MM.1S (cell line): Measurements from ENCODE around the gene DDX24.

Experiments used
- DNase-seq: peaks from one replicate; pipeline ENCODE4 v3.0.0-alpha.2; 2015
- H2AFZ ChIP-seq: fragments of 300-600 bp; sonication (generic); 2 replicates; pipeline ENCODE4 v1.6.0; 2016; ENCODE audit warnings: antibody characterized with exemption, low read length
- H3F3A ChIP-seq: fragments of 300-600 bp; sonication (generic); 2 replicates; pipeline ENCODE4 v1.6.1; 2016; ENCODE audit warnings: mild to moderate bottlenecking, antibody characterized with exemption, low read length, moderate library complexity, mixed read lengths; ENCODE audit not compliant: insufficient read depth
- H3K27ac ChIP-seq: fragments of 300-600 bp; sonication (generic); 2 replicates; pipeline ENCODE4 v1.5.1; 2016; ENCODE audit warnings: mild to moderate bottlenecking, low read length
- H3K27me3 ChIP-seq: fragments of 300-600 bp; sonication (generic); replicated peaks from 2 replicates; pipeline ENCODE4 v1.6.0; 2016; ENCODE audit warnings: low read length; ENCODE audit not compliant: insufficient read depth
- H3K36me3 ChIP-seq: fragments of 300-600 bp; sonication (generic); replicated peaks from 2 replicates; pipeline ENCODE4 v1.6.1; 2016; ENCODE audit warnings: mild to moderate bottlenecking, low read length, mixed read lengths; ENCODE audit not compliant: insufficient read depth
- H3K4me1 ChIP-seq: fragments of 300-600 bp; sonication (generic); 2 replicates; pipeline ENCODE4 v1.6.1; 2016; ENCODE audit warnings: low read length, mixed read lengths
- H3K4me2 ChIP-seq: fragments of 300-600 bp; sonication (generic); 2 replicates; pipeline ENCODE4 v1.6.0; 2016; ENCODE audit warnings: low read depth, low read length
- H3K4me3 ChIP-seq: fragments of 300-600 bp; sonication (generic); 2 replicates; pipeline ENCODE4 v1.5.1; 2016; ENCODE audit warnings: low read length, mixed read lengths
- H3K79me2 ChIP-seq: fragments of 300-600 bp; sonication (generic); 2 replicates; pipeline ENCODE4 v1.6.1; 2016; ENCODE audit warnings: mixed run types, low read length, mixed read lengths
- H3K9ac ChIP-seq: fragments of 300-600 bp; sonication (generic); 2 replicates; pipeline ENCODE4 v1.6.1; 2016; ENCODE audit warnings: low read length, mixed read lengths
- H3K9me2 ChIP-seq: fragments of 300-600 bp; sonication (generic); replicated peaks from 2 replicates; pipeline ENCODE4 v1.6.1; 2016; ENCODE audit warnings: mild to moderate bottlenecking, low read length, mixed read lengths; ENCODE audit not compliant: insufficient read depth
- H3K9me3 ChIP-seq: fragments of 300-600 bp; sonication (generic); replicated peaks from 2 replicates; pipeline ENCODE4 v1.6.1; 2016; ENCODE audit warnings: mild to moderate bottlenecking, low read length, mixed read lengths; ENCODE audit not compliant: insufficient read depth
- H4K20me1 ChIP-seq: fragments of 300-600 bp; sonication (generic); 2 replicates; pipeline ENCODE4 v1.6.1; 2016; ENCODE audit warnings: mild to moderate bottlenecking, low read length, moderate library complexity, mixed read lengths; ENCODE audit not compliant: insufficient read depth
- CTCF ChIP-seq: fragments of 300-600 bp; sonication (generic); IDR thresholded peaks from 2 replicates; pipeline ENCODE4 v1.5.1; 2016; ENCODE audit warnings: antibody characterized with exemption, low read length, mixed read lengths
- EZH2 ChIP-seq: fragments of 300-600 bp; sonication (generic); optimal IDR thresholded peaks from 2 replicates; pipeline ENCODE3; 2017; ENCODE audit warnings: low read depth, mild to moderate bottlenecking, antibody characterized with exemption, low read length, mixed read lengths
- EZH2phosphoT487 ChIP-seq: fragments of 300-600 bp; sonication (generic); IDR thresholded peaks from 2 replicates; pipeline ENCODE4 v1.6.1; 2018; ENCODE audit warnings: antibody characterized with exemption, low read length

Gene DDX24

GRCh38 chr14:93999573-93999972 lies 81.4 kb downstream of the DDX24 start:
- no peak for DNase-seq
- H3K27ac ChIP-seq: no peak overlapping the region
- no peaks in the 10 kb centered on the region for H3K27me3 ChIP-seq
- H3K9me2 ChIP-seq: no peaks in the 10 kb centered on the region
- no peaks in the 10 kb centered on the region; the same call in 1 of the 2 replicates for H3K4me1 ChIP-seq
- H3K4me3 ChIP-seq: no peak overlapping the region
- H3K4me2 ChIP-seq: no peak overlapping the region
- no peaks in the 10 kb centered on the region for H3K79me2 ChIP-seq
- no peaks in the 10 kb centered on the region for H4K20me1 ChIP-seq
- TF ChIP-seq EZH2 (no peak), EZH2phosphoT487 (no peak), CTCF (no peak)
- no peak overlapping the region for H3K9ac ChIP-seq
- no peaks in the 10 kb centered on the region for H3K9me3 ChIP-seq
- H2AFZ ChIP-seq: no peak overlapping the region
- no peaks in the 10 kb centered on the region for H3F3A ChIP-seq
- H3K36me3 ChIP-seq: no peaks in the 10 kb centered on the region

GRCh38 chr14:93998871-93999403 lies 82.1 kb downstream of the DDX24 start:
- H3F3A ChIP-seq: no peaks in the 10 kb centered on the region
- no peak overlapping the region for H3K9ac ChIP-seq
- H3K9me2 ChIP-seq: no peaks in the 10 kb centered on the region
- H3K36me3 ChIP-seq: no peaks in the 10 kb centered on the region
- H3K4me2 ChIP-seq: no peak overlapping the region
- TF ChIP-seq CTCF (no peak), EZH2 (no peak), EZH2phosphoT487 (no peak)
- H3K79me2 ChIP-seq: no peaks in the 10 kb centered on the region
- H3K4me1 ChIP-seq: no peaks in the 10 kb centered on the region; the same call in 1 of the 2 replicates
- no peaks in the 10 kb centered on the region for H4K20me1 ChIP-seq
- DNase-seq: no peak
- H3K4me3 ChIP-seq: no peak overlapping the region
- no peaks in the 10 kb centered on the region for H3K27me3 ChIP-seq
- no peak overlapping the region for H2AFZ ChIP-seq
- no peaks in the 10 kb centered on the region for H3K9me3 ChIP-seq
- H3K27ac ChIP-seq: no peak overlapping the region
